ENCODE results near the gene PLCG2. TPM values are rescaled to one million over a fixed set of nuclear protein-coding genes. Genes with fewer than 3 reads are reported as not detected.

Gene PLCG2
- polyA plus RNA-seq, 2 of the 4 experiments (the other 2 are of a cell fraction), result 2.8 to 6.0 TPM

DNA sequence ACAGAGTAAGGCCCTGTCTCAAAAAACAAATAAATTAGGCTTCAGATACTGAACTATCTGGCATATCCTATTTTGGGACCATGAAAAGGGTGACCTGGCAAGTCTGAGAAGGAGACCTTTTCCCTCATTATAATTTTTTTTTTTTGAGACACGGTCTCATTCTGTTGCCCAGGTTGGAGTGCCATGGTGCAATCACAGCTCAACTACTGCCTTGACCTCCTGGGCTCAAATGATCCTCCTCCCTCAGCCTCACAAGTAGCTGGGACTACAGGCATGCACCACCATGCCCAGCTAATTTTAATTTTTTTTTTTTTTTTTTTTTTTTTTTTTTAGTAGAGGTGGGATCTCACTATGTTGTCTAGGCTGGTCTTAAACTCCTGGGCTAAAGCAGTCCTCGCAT lies 37.3 kb downstream of the PLCG2 start (continued):
- no peak for TF ChIP-seq FOXS1 (CRISPR knock-in tag; IDR thresholded peaks at IDR 0.05)

DNA sequence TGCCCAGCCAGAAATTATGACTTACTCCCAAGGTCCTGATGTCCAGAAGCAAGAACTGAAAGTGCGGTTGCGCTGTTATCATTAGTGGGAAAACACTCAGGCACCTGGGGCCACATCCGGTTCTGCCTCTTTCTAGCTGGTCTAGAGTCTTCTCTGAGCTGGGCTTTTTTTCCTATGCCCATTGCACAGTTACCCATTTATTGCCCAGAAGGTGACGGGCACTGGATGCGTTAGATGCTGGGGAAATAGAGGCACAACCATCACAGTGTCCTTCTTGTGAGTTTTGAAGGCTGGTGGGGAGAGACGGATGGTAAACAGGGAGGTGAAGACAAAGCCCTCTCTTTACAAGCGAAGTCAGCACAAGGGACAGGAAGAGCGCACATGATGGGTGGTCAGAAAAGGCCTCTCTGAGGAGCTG lies 37.7 kb downstream of the PLCG2 start:
- Histone ChIP-seq H3K4me1 (no peaks in the 10 kb centered on the region), H3K4me3 (no peak overlapping the region), H3K27ac (no peak overlapping the region), H3K4me2 (no peak overlapping the region), H3K9me3 (no peaks in the 10 kb centered on the region)
- ATAC-seq (no peak), DNase-seq (ENCODE audit: low read depth in 1 of 2, low spot score in 1 of 2) (no peak), FAIRE-seq (no peak)
- no peak for TF ChIP-seq MYC (IDR thresholded peaks at IDR 0.05; ENCODE audit: borderline replicate concordance, low read length)
- TF ChIP-seq POLR2A (IDR thresholded peaks at IDR 0.05; ENCODE audit: low read length), result no peak
- TF ChIP-seq KDM1A (IDR thresholded peaks at IDR 0.05; ENCODE audit: low read depth), result no peak
- TF ChIP-seq ZC3H11A (IDR thresholded peaks at IDR 0.05), result no peak
- no peak for TF ChIP-seq EHF (CRISPR knock-in tag; IDR thresholded peaks at IDR 0.05)
- TF ChIP-seq PHF8 (IDR thresholded peaks at IDR 0.05; ENCODE audit: borderline replicate concordance, low read depth), result no peak
- TF ChIP-seq HEYL (CRISPR knock-in tag; IDR thresholded peaks at IDR 0.05), result no peak
- TF ChIP-seq TFCP2L1 (CRISPR knock-in tag; IDR thresholded peaks at IDR 0.05), result no peak
- TF ChIP-seq HOXA7 (CRISPR knock-in tag; IDR thresholded peaks at IDR 0.05), result no peak
- no peak for TF ChIP-seq FOXS1 (CRISPR knock-in tag; IDR thresholded peaks at IDR 0.05)
- TF ChIP-seq NPAS2 (CRISPR knock-in tag; IDR thresholded peaks at IDR 0.05; ENCODE audit: borderline replicate concordance), result no peak
- no peak for TF ChIP-seq CBX8 (IDR thresholded peaks at IDR 0.05)
- no peak for TF ChIP-seq GATA3 (IDR thresholded peaks at IDR 0.05; ENCODE audit: borderline replicate concordance)
- TF ChIP-seq KDM5A (IDR thresholded peaks at IDR 0.05), result no peak
- TF ChIP-seq, protein P1, sequence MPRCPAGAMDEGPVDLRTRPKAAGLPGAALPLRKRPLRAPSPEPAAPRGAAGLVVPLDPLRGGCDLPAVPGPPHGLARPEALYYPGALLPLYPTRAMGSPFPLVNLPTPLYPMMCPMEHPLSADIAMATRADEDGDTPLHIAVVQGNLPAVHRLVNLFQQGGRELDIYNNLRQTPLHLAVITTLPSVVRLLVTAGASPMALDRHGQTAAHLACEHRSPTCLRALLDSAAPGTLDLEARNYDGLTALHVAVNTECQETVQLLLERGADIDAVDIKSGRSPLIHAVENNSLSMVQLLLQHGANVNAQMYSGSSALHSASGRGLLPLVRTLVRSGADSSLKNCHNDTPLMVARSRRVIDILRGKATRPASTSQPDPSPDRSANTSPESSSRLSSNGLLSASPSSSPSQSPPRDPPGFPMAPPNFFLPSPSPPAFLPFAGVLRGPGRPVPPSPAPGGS (IDR thresholded peaks at IDR 0.05), result no peak
- CTCF ChIA-PET, result no interaction called here
- POLR2A ChIA-PET, result no interaction called here
- 86% methylated on average over 8 of the region's 8 CpGs for WGBS (ENCODE audit: missing lambda C conversion rate)

DNA sequence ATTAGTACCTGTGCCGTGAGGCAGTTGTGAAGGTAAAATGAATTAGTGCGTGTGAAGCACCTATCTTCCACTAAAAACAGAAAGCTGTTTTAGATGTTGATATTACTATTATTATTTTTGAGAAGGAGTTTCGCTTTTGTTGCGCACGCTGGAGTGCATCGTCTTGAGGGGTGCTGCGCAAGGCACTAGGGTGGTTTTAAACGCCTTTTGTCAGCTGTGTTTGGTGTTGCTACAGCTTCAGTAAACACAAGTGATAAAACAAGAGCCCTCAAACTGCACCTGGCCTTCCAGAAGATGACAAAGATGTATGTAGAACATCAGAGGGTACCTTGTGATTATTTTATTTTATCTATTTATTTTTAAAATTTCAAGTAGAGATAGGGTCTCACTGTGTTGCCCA lies 38.2 kb downstream of the PLCG2 start:
- ATAC-seq (no peak), FAIRE-seq (no peak)
- TF ChIP-seq BHLHE40 (IDR thresholded peaks at IDR 0.05; ENCODE audit: low read depth, low read length) (no peak), POLR2A (IDR thresholded peaks at IDR 0.05; ENCODE audit: low read length) (no peak), ZNF302 (CRISPR knock-in tag; IDR thresholded peaks at IDR 0.05) (no peak), ZC3H11A (IDR thresholded peaks at IDR 0.05) (no peak), PHF8 (IDR thresholded peaks at IDR 0.05; ENCODE audit: borderline replicate concordance, low read depth) (no peak), GATA3 (IDR thresholded peaks at IDR 0.05; ENCODE audit: borderline replicate concordance) (no peak), EHMT2 (IDR thresholded peaks at IDR 0.05; ENCODE audit: low read depth) (no peak)

DNA sequence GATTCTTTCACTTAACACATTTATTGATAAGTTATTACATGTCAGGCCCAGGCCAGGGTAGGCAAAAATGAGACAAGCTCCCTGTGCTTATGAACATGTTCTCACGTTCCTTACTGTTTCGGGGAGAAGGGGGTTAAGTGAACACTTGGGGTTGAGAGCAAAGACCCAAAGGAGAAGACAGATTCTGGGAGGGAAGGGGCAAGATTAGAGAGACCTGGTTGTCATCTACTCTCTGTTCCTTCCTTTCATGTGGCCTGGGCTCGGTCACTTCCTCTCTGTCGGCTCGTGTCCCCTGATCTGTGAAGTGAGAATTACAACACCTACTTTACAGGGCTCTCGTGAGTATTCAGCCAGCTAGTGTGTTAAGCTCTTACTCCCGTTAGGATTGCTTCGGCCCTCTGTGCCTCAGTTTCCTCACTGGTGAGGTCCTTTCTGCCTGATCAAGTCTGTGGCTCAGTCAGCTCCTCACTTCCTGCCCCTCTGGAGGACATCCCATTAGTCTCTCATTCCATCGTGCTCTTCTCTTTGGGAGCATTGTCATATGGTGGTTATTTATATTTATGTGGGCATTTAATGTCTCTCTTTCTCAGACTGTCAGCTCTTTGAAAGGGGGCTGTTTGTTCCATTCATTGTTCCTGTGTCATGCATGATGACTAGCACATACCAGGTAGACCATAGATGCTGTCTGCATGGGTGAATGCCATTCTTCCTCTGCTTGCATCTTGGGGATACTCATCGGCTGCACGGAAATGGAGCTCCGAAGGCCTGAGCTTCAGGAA lies 38.9 kb downstream of the PLCG2 start:
- no peak for ATAC-seq
- TF ChIP-seq CHD2 (IDR thresholded peaks at IDR 0.05; ENCODE audit: low read length, partially characterized antibody), result no peak
- TF ChIP-seq, protein P2, sequence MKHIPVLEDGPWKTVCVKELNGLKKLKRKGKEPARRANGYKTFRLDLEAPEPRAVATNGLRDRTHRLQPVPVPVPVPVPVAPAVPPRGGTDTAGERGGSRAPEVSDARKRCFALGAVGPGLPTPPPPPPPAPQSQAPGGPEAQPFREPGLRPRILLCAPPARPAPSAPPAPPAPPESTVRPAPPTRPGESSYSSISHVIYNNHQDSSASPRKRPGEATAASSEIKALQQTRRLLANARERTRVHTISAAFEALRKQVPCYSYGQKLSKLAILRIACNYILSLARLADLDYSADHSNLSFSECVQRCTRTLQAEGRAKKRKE (CRISPR knock-in tag; IDR thresholded peaks at IDR 0.05; ENCODE audit: low read depth), result no peak
- TF ChIP-seq FOXS1 (CRISPR knock-in tag; IDR thresholded peaks at IDR 0.05), result no peak
- POLR2A ChIA-PET, result no interaction called here

More for the DNA sequence above, 38.2 kb downstream of the PLCG2 start:
- ChIA-PET POLR2A (no interaction called here), CTCF (no interaction called here)
- H3K27ac ChIP-seq, result no peak overlapping the region
- no peak for DNase-seq (ENCODE audit: low read depth in 1 of 2, low spot score in 1 of 2)
- H3K4me2 ChIP-seq, result no peak overlapping the region
- no peaks in the 10 kb centered on the region for H3K4me1 ChIP-seq
- WGBS (ENCODE audit: missing lambda C conversion rate), result 83% methylated on average over 8 of the region's 8 CpGs
- no peak overlapping the region for H3K4me3 ChIP-seq
- no peaks in the 10 kb centered on the region for H3K9me3 ChIP-seq

More for the DNA sequence above, 38.9 kb downstream of the PLCG2 start:
- H3K9me3 ChIP-seq, result no peaks in the 10 kb centered on the region
- no peak overlapping the region for H3K4me3 ChIP-seq
- CTCF ChIA-PET, result interaction anchor here (1.0 kb wide), 1 partner anchor 13 kb away, joined by 4 read pairs; no protein-coding TSS in a partner anchor
- H3K4me1 ChIP-seq, result no peaks in the 10 kb centered on the region
- no peak for DNase-seq (ENCODE audit: low read depth in 1 of 2, low spot score in 1 of 2)
- no peak overlapping the region for H3K4me2 ChIP-seq
- FAIRE-seq, result no peak
- WGBS (ENCODE audit: missing lambda C conversion rate), result 69% methylated on average over 12 of the region's 12 CpGs
- H3K27ac ChIP-seq, result no peak overlapping the region
